Measurements from ENCODE around the gene USP37. TPM values are rescaled to one million over a fixed set of nuclear protein-coding genes. Genes with fewer than 3 reads are reported as not detected.

Gene USP37
- total and polyA plus RNA-seq, 2 of the 13 experiments (the other 11 are each of a cell fraction or from before 2014, with no cell fraction given) = 6.5 to 30.6 TPM

GRCh38 chr2:218567797-218568189, 358 bp downstream of the USP37 start (continued):
- TF ChIP-seq ZNF574 (CRISPR knock-in tag; IDR thresholded peaks at IDR 0.05) (no peak), SIX4 (CRISPR knock-in tag; IDR thresholded peaks at IDR 0.05) (no peak), UBTF (CRISPR knock-in tag; IDR thresholded peaks at IDR 0.05) (peak; percentile 52; the same call in 1 of the 2 replicates), ZNF75D (CRISPR knock-in tag; IDR thresholded peaks at IDR 0.05; ENCODE audit: borderline replicate concordance) (no peak), PCBP1 (IDR thresholded peaks at IDR 0.05; ENCODE audit: borderline replicate concordance, low read depth, low read length) (no peak), ZNF446 (CRISPR knock-in tag; IDR thresholded peaks at IDR 0.05) (no peak; the same call in 1 of the 2 replicates), IKZF5 (CRISPR knock-in tag; IDR thresholded peaks at IDR 0.05) (no peak), SATB2 (CRISPR knock-in tag; IDR thresholded peaks at IDR 0.05) (0 out of 2 replicates have a peak, but pooled peaks have one; percentile 4), ZBTB7B (CRISPR knock-in tag; IDR thresholded peaks at IDR 0.05) (no peak), ISX (CRISPR knock-in tag; conservative IDR thresholded peaks at IDR 0.05) (0 out of 2 replicates have a peak, but pooled peaks have one; percentile 4), ZNF251 (CRISPR knock-in tag; IDR thresholded peaks at IDR 0.05) (0 out of 2 replicates have a peak, but pooled peaks have one; percentile 69), SP2 (CRISPR knock-in tag; IDR thresholded peaks at IDR 0.05) (no peak), ATF7 (IDR thresholded peaks at IDR 0.05) (no peak), ATF7 (CRISPR knock-in tag; IDR thresholded peaks at IDR 0.05) (no peak), KLF11 (CRISPR knock-in tag; IDR thresholded peaks at IDR 0.05) (peak; percentile 7; the same call in 1 of the 2 replicates), ARHGAP35 (CRISPR knock-in tag; IDR thresholded peaks at IDR 0.05; ENCODE audit: borderline replicate concordance) (no peak), KDM3A (CRISPR knock-in tag; IDR thresholded peaks at IDR 0.05; ENCODE audit: low read depth) (no peak), ZNF354B (CRISPR knock-in tag; IDR thresholded peaks at IDR 0.05) (no peak), MAFG (CRISPR knock-in tag; IDR thresholded peaks at IDR 0.05) (no peak), FOXC1 (CRISPR knock-in tag; IDR thresholded peaks at IDR 0.05; ENCODE audit: borderline replicate concordance) (no peak), GATAD1 (CRISPR knock-in tag; IDR thresholded peaks at IDR 0.05) (no peak), STAT6 (CRISPR knock-in tag; IDR thresholded peaks at IDR 0.05; ENCODE audit: borderline replicate concordance) (no peak), SRY (CRISPR knock-in tag; IDR thresholded peaks at IDR 0.05) (no peak), PAWR (CRISPR knock-in tag; IDR thresholded peaks at IDR 0.05; ENCODE audit: borderline replicate concordance) (0 out of 2 replicates have a peak, but pooled peaks have one; percentile 4)

Measured in HepG2 (cell line).